Measurements from ENCODE around the gene AMBP.

DNA sequence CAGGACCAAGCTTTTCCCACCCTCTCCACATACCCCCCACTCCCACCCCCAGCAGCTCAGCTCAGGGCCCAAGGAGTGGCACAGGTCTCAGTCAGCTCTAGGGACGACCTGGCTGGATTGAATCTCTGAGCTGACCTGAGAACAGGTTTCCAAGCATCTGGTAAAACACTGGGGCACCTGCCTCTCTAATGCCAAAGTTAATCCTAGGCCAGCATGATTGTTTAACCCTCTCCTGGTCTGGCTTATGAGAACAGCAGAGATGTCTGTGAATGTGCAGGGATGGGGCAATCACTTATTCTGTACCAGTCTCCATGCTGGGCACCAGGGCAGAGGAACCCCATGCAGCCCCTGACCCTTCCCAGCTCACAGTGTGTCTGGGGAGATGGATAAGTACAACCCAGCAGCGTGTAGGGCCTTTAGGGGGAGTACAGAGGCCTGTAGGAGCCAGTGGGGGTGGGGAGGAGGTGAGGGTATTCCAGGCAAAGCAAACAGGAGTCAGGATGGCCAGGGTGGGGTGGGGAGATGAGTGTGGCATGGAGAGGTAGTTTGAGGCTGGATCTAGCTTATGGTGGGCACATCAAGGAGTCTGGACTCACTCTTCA, 21.7 kb upstream of the AMBP start:
- TF ChIP-seq CTCF (IDR thresholded peaks at IDR 0.05; ENCODE audit: low read length) (no peak), EZH2 (IDR thresholded peaks at IDR 0.05; ENCODE audit: borderline replicate concordance, low read length) (no peak)
